PC-9 (cell line): ENCODE results near the gene SPATA17. TPM values are rescaled to one million over a fixed set of nuclear protein-coding genes. Genes with fewer than 3 reads are reported as not detected.
"Not testable (repeated sequence)": the region's sequence is repeated elsewhere in the genome, so short reads cannot be mapped to it uniquely, and the experiment has no call there.

Source experiments
- Bru-seq: library from RNA; stranded (reverse); fragments of 400-500 nt; gene quantifications from one replicate; lab custom pipeline; 2021; lab: Mats Ljungman, UMichigan
- BruChase-seq, 2 experiments: library from RNA; stranded (reverse); fragments of 400-500 nt; gene quantifications; one replicate each; lab custom pipeline; 2021; lab: Mats Ljungman, UMichigan
- BruUV-seq: library from RNA; stranded (reverse); fragments of 400-500 nt; replicated peaks from 2 replicates; lab custom pipeline; 2021; lab: Mats Ljungman, UMichigan
- CTCF ChIA-PET: fragments of 300-600 bp; sonication (Branson Sonifier 250); formaldehyde crosslinking; loops from one replicate; lab custom pipeline; 2022; ENCODE audit warnings: antibody characterized with exemption; lab: Charles Lee
- POLR2A ChIA-PET: fragments of 300-600 bp; sonication (Branson Sonifier 250); formaldehyde crosslinking; loops from one replicate; lab custom pipeline; 2022; ENCODE audit warnings: antibody characterized with exemption; ENCODE audit not compliant: unreplicated experiment; lab: Charles Lee
- DNase-seq, 2 experiments: peaks; one replicate each; pipeline versions ENCODE4 v3.0.0 to v3.0.0-alpha.2; 2015 to 2022; ENCODE audit warnings: mixed read lengths in 1 of 2
- H2AFZ ChIP-seq: fragments of 200-600 bp; sonication (generic); 2 replicates; pipeline ENCODE4 v1.8.1; 2017; ENCODE audit warnings: antibody characterized with exemption
- H3F3A ChIP-seq: fragments of 200-600 bp; sonication (generic); 2 replicates; pipeline ENCODE4 v1.8.1; 2017; ENCODE audit warnings: antibody characterized with exemption, mild to moderate bottlenecking, low read depth; ENCODE audit not compliant: insufficient read depth
- H3K27ac ChIP-seq: fragments of 200-600 bp; sonication (generic); 2 replicates; pipeline ENCODE4 v1.6.1; 2016; ENCODE audit warnings: mixed run types
- H3K27me3 ChIP-seq: fragments of 200-600 bp; sonication (generic); 2 replicates; pipeline ENCODE4 v1.6.1; 2016; ENCODE audit warnings: low read depth, mixed run types; ENCODE audit not compliant: insufficient read depth
- H3K36me3 ChIP-seq: fragments of 200-600 bp; sonication (generic); 2 replicates; pipeline ENCODE4 v1.6.1; 2016; ENCODE audit warnings: low read depth, mixed run types
- H3K4me1 ChIP-seq: fragments of 200-600 bp; sonication (generic); replicated peaks from 2 replicates; pipeline ENCODE4 v1.6.1; 2016; ENCODE audit warnings: mixed run types; ENCODE audit not compliant: insufficient read depth
- H3K4me2 ChIP-seq: fragments of 200-600 bp; sonication (generic); 2 replicates; pipeline ENCODE4 v1.6.1; 2017; ENCODE audit warnings: mixed run types
- H3K4me3 ChIP-seq: fragments of 200-600 bp; sonication (generic); 2 replicates; pipeline ENCODE4 v1.6.1; 2016; ENCODE audit warnings: mixed run types
- H3K79me2 ChIP-seq: fragments of 200-600 bp; sonication (generic); 2 replicates; pipeline ENCODE4 v1.6.1; 2017; ENCODE audit warnings: low read depth, mixed run types
- H3K9me2 ChIP-seq: fragments of 200-600 bp; sonication (generic); 2 replicates; pipeline ENCODE4 v1.8.1; 2017; ENCODE audit warnings: mild to moderate bottlenecking; ENCODE audit not compliant: insufficient read depth
- H3K9me3 ChIP-seq: fragments of 200-600 bp; sonication (generic); 2 replicates; pipeline ENCODE4 v1.8.1; 2016; ENCODE audit warnings: low read depth; ENCODE audit not compliant: insufficient read depth
- H4K20me1 ChIP-seq: fragments of 200-600 bp; sonication (generic); 2 replicates; pipeline ENCODE4 v1.8.1; 2017; ENCODE audit not compliant: insufficient read depth
- CTCF ChIP-seq: fragments of 200-600 bp; sonication (generic); conservative IDR thresholded peaks from 2 replicates; pipeline ENCODE4 v1.6.1; 2017; ENCODE audit warnings: mixed run types, antibody characterized with exemption, mild to moderate bottlenecking, moderate library complexity
- EZH2 ChIP-seq: fragments of 200-600 bp; sonication (generic); IDR thresholded peaks from 2 replicates; pipeline ENCODE4 v1.8.0; 2017; ENCODE audit warnings: antibody characterized with exemption, low read depth
- intact Hi-C: fragments of 100-400 bp; cut with micrococcal nuclease; formaldehyde crosslinking; loops from one replicate; pipeline ENCODE4 v1.10.0; 2022; ENCODE audit not compliant: unreplicated experiment
- long read RNA-seq: library from polyadenylated mRNA; stranded (forward); transcript quantifications from one replicate; pipeline ENCODE4 v2.0.0, GENCODE V29; 2022
- total RNA-seq: library from RNA; stranded (reverse); gene quantifications from 2 replicates; pipeline ENCODE4 v1.2.3, GENCODE V29; 2021

SPATA17 gene, protein sequence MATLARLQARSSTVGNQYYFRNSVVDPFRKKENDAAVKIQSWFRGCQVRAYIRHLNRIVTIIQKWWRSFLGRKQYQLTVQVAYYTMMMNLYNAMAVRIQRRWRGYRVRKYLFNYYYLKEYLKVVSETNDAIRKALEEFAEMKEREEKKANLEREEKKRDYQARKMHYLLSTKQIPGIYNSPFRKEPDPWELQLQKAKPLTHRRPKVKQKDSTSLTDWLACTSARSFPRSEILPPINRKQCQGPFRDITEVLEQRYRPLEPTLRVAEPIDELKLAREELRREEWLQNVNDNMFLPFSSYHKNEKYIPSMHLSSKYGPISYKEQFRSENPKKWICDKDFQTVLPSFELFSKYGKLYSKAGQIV
- 2.9 and 8.9 TPM in 2 replicates for total RNA-seq
- percentile 54 among the genes with signal in this experiment for Bru-seq, nascent RNA
- percentile 41 among the genes with signal in this experiment for BruChase-seq, experiment 1, labeled RNA remaining after a 2-hour chase
- percentile 34 among the genes with signal in this experiment for BruChase-seq, experiment 2, labeled RNA remaining after a 6-hour chase
- long read RNA-seq, full-length matches to known transcripts: 1 of 19 reads
- long read RNA-seq, partial matches to known transcripts: 1 of 19 reads
- long read RNA-seq, other reads (novel, unspliced or antisense): 17 of 19 reads

- no peaks in the 10 kb centered on the region for H3K9me3 ChIP-seq
- no peaks in the 10 kb centered on the region for H3K27me3 ChIP-seq
- POLR2A ChIA-PET: interaction anchor here (0.6 to 0.9 kb wide), 7 partner anchors 9 to 904 kb away, joined by 3 to 9 read pairs (median 3); partner anchors contain the start of gene RRP15
- CTCF ChIA-PET: no interaction called here
- H3F3A ChIP-seq: no peaks in the 10 kb centered on the region
- peak; percentile 74 to 81 for DNase-seq
- BruUV-seq: no TSS peak
- peaks cover 49% of the 10 kb centered on the region for H3K79me2 ChIP-seq
- no peaks in the 10 kb centered on the region; the same call in 1 of the 2 replicates for H4K20me1 ChIP-seq
- intact Hi-C loops: no loop called here
- peak within 1 kb of the TSS; percentile 96 for H2AFZ ChIP-seq
- H3K4me2 ChIP-seq: peak within 1 kb of the TSS; percentile 92
- H3K4me3 ChIP-seq: peak within 1 kb of the TSS; percentile 77
- H3K4me1 ChIP-seq: peaks cover 27% of the 10 kb centered on the region
- H3K27ac ChIP-seq: peak within 1 kb of the TSS; percentile 86
- H3K36me3 ChIP-seq: no peaks in the 10 kb centered on the region
- H3K9me2 ChIP-seq: no peaks in the 10 kb centered on the region
- TF ChIP-seq EZH2 (no peak), CTCF (no peak; the same call in 1 of the 2 replicates)
These were observed at the start of gene SPATA17, which contains the start of gene GPATCH2 for GRCh38 chr1:217630711-217631591. Gene SPATA17, plus strand, starts transcription at chr1:217631344. Its CDS starts 35 bp downstream, at chr1:217631379. Gene GPATCH2, minus strand, starts transcription at chr1:217631090. Its CDS starts 119 bp downstream, at chr1:217630971.

DNA sequence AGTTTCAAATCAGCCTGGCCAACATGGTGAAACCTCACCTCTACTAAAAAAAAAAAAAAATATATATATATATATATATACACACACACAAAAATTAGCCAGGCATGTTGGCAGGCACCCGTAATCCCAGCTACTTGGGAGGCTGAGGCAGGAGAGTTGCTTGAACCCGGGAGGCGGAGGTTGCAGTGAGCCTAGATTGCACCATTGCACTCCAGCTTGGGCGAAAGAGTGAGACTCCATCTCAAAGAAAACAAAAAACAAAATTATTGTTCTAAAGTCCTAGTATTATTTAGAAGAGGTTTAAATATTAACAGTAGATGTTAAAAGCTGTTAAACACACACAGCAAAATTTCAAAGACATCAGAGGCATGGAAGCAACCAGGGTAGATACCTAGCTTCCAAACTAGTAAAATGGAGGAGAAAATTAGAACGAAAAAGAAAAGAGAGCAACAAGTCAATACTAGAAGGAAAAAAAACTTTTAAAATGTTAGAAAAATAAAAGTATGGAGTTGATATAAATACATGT lies 46.8 kb upstream of the SPATA17 start:
- H3K36me3 ChIP-seq, H3K4me2 ChIP-seq, H3F3A ChIP-seq, H3K27ac ChIP-seq, H2AFZ ChIP-seq, H3K4me1 ChIP-seq, H4K20me1 ChIP-seq, H3K4me3 ChIP-seq, H3K27me3 ChIP-seq, intact Hi-C loops, POLR2A ChIA-PET, CTCF ChIA-PET, BruUV-seq, H3K9me2 ChIP-seq, H3K79me2 ChIP-seq, H3K9me3 ChIP-seq, DNase-seq: not testable (repeated sequence)

DNA sequence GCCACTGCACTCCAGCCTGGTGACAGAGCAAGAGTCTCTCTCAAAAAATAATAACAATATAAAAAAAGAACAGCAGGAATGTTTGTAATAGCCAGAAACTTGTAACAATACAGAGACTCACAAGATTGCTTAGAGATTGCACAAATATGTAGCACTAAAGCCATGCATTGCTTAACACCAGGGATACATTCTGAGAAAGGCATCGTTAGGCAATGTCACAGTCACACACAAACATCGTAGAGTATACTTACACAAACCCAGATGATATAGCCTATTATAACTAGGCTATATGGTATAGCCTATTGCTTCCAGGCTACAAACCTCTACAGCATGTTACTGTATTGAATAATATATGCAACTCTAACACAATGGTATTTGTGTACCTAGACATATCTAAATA lies 45.6 kb upstream of the SPATA17 start:
- no peak for TF ChIP-seq CTCF
- no peak for TF ChIP-seq EZH2
- CTCF ChIA-PET: no interaction called here
- POLR2A ChIA-PET: no interaction called here
- H3F3A ChIP-seq: no peaks in the 10 kb centered on the region
- H3K27ac ChIP-seq: no peak overlapping the region
- no peak overlapping the region for H3K4me3 ChIP-seq
- H3K9me3 ChIP-seq: no peaks in the 10 kb centered on the region
- no peaks in the 10 kb centered on the region for H4K20me1 ChIP-seq
- BruUV-seq: no TSS peak
- DNase-seq: no peak
- H3K4me1 ChIP-seq: no peaks in the 10 kb centered on the region
- no peaks in the 10 kb centered on the region for H3K9me2 ChIP-seq
- H3K27me3 ChIP-seq: no peaks in the 10 kb centered on the region
- intact Hi-C loops: no loop called here
- H2AFZ ChIP-seq: no peak overlapping the region
- no peaks in the 10 kb centered on the region for H3K36me3 ChIP-seq
- no peaks in the 10 kb centered on the region for H3K79me2 ChIP-seq
- no peak overlapping the region for H3K4me2 ChIP-seq
